ENCODE measurements around the gene FXYD1.

GRCh38 chr19:35141837-35142605, 3.4 kb downstream of the FXYD1 start:
- no peak for TF ChIP-seq CSRNP3 (CRISPR knock-in tag; IDR thresholded peaks at IDR 0.05)
- no peak for TF ChIP-seq ARNTL (CRISPR knock-in tag; IDR thresholded peaks at IDR 0.05; ENCODE audit: borderline replicate concordance, low read depth)
- TF ChIP-seq, protein P1, sequence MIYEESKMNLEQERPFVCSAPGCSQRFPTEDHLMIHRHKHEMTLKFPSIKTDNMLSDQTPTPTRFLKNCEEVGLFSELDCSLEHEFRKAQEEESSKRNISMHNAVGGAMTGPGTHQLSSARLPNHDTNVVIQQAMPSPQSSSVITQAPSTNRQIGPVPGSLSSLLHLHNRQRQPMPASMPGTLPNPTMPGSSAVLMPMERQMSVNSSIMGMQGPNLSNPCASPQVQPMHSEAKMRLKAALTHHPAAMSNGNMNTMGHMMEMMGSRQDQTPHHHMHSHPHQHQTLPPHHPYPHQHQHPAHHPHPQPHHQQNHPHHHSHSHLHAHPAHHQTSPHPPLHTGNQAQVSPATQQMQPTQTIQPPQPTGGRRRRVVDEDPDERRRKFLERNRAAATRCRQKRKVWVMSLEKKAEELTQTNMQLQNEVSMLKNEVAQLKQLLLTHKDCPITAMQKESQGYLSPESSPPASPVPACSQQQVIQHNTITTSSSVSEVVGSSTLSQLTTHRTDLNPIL (CRISPR knock-in tag; IDR thresholded peaks at IDR 0.05; ENCODE audit: low read depth) = no peak
- no peak for TF ChIP-seq TCF4 (CRISPR knock-in tag; IDR thresholded peaks at IDR 0.05; ENCODE audit: borderline replicate concordance)
- TF ChIP-seq ZNF70 (CRISPR knock-in tag; IDR thresholded peaks at IDR 0.05) = no peak
- TF ChIP-seq GLIS3 (CRISPR knock-in tag; IDR thresholded peaks at IDR 0.05) = no peak
- TF ChIP-seq, protein P2, sequence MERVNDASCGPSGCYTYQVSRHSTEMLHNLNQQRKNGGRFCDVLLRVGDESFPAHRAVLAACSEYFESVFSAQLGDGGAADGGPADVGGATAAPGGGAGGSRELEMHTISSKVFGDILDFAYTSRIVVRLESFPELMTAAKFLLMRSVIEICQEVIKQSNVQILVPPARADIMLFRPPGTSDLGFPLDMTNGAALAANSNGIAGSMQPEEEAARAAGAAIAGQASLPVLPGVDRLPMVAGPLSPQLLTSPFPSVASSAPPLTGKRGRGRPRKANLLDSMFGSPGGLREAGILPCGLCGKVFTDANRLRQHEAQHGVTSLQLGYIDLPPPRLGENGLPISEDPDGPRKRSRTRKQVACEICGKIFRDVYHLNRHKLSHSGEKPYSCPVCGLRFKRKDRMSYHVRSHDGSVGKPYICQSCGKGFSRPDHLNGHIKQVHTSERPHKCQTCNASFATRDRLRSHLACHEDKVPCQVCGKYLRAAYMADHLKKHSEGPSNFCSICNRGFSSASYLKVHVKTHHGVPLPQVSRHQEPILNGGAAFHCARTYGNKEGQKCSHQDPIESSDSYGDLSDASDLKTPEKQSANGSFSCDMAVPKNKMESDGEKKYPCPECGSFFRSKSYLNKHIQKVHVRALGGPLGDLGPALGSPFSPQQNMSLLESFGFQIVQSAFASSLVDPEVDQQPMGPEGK (CRISPR knock-in tag; IDR thresholded peaks at IDR 0.05; ENCODE audit: borderline replicate concordance) = no peak
- no peak for TF ChIP-seq ZFP30 (CRISPR knock-in tag; IDR thresholded peaks at IDR 0.05)
- TF ChIP-seq PPARA (CRISPR knock-in tag; IDR thresholded peaks at IDR 0.05; ENCODE audit: borderline replicate concordance) = no peak
- no peak for TF ChIP-seq ZNF8 (CRISPR knock-in tag; IDR thresholded peaks at IDR 0.05)

All from SK-N-SH treated with all-trans-retinoic acid at 6 μM for 48 hours (cell line).